Measurements from ENCODE around the gene CSMD2. TPM values are rescaled to one million over a fixed set of nuclear protein-coding genes. Genes with fewer than 3 reads are reported as not detected.

CSMD2 gene
- total RNA-seq, 2 experiments from 2014 or later = not detected

GRCh38 chr1:34052565-34052964 is 112.5 kb downstream of the CSMD2 start:
- ChIA-PET CTCF (no interaction called here), POLR2A (no interaction called here)
- H3K4me3 Mint-ChIP-seq = no peak overlapping the region
- intact Hi-C loops (cut with DNase I, micrococcal nuclease) = no loop called here
- H3K9me3 Mint-ChIP-seq = no peaks in the 10 kb centered on the region
- H3K27ac ChIP-seq (ENCODE audit: low read depth in 1 of 2, low read length in 2 of 2) = no peak overlapping the region
- peaks cover 3 to 4% of the 10 kb centered on the region in 2 experiments for H3K27me3 ChIP-seq (ENCODE audit: control insufficient read depth in 1 of 2, insufficient read depth in 2 of 2, low read length in 2 of 2)
- H3K27me3 Mint-ChIP-seq = peaks cover 28% of the 10 kb centered on the region
- ATAC-seq (ENCODE audit: poor library complexity) (no peak), DNase-seq (no peak)
- H3K36me3 Mint-ChIP-seq (ENCODE audit: low read depth) = no peaks in the 10 kb centered on the region
- H3K4me1 Mint-ChIP-seq (ENCODE audit: low read depth) = no peaks in the 10 kb centered on the region
- peaks cover 6% of the 10 kb centered on the region in 2 experiments for H3K9me3 ChIP-seq (ENCODE audit: control insufficient read depth in 1 of 2, insufficient read depth in 1 of 2, low read length in 2 of 2)
- TF ChIP-seq CTCF (IDR thresholded peaks at IDR 0.05) = no peak
- H3K36me3 ChIP-seq (ENCODE audit: insufficient read depth, low read length) = no peaks in the 10 kb centered on the region
- no peaks in the 10 kb centered on the region for H3K4me1 ChIP-seq (ENCODE audit: insufficient read depth, low read length)
- H3K4me3 ChIP-seq (ENCODE audit: low read length) = no peak overlapping the region
- H3K27ac Mint-ChIP-seq = no peak overlapping the region

GRCh38 chr1:34050709-34051485 is 114.1 kb downstream of the CSMD2 start:
- intact Hi-C loops (cut with DNase I, micrococcal nuclease) = no loop called here
- POLR2A ChIA-PET = no interaction called here
- H3K27ac ChIP-seq (ENCODE audit: low read depth in 1 of 2, low read length in 2 of 2) = no peak overlapping the region
- ATAC-seq (ENCODE audit: poor library complexity) = no peak
- CTCF ChIA-PET = no interaction called here
- H3K27me3 ChIP-seq (ENCODE audit: control insufficient read depth in 1 of 2, insufficient read depth in 2 of 2, low read length in 2 of 2) = no peaks in the 10 kb centered on the region
- no peak for DNase-seq
- H3K4me1 ChIP-seq (ENCODE audit: insufficient read depth, low read length) = no peaks in the 10 kb centered on the region
- H3K36me3 Mint-ChIP-seq (ENCODE audit: low read depth) = no peaks in the 10 kb centered on the region
- peaks cover 28% of the 10 kb centered on the region for H3K27me3 Mint-ChIP-seq
- H3K36me3 ChIP-seq (ENCODE audit: insufficient read depth, low read length) = no peaks in the 10 kb centered on the region
- peaks cover 0 to 6% of the 10 kb centered on the region in 2 experiments for H3K9me3 ChIP-seq (ENCODE audit: control insufficient read depth in 1 of 2, insufficient read depth in 1 of 2, low read length in 2 of 2)
- H3K27ac Mint-ChIP-seq = no peak overlapping the region
- no peak overlapping the region for H3K4me3 ChIP-seq (ENCODE audit: low read length)
- H3K9me3 Mint-ChIP-seq = no peaks in the 10 kb centered on the region
- no peak overlapping the region for H3K4me3 Mint-ChIP-seq
- H3K4me1 Mint-ChIP-seq (ENCODE audit: low read depth) = no peaks in the 10 kb centered on the region
- no peak for TF ChIP-seq CTCF (IDR thresholded peaks at IDR 0.05)

DNA sequence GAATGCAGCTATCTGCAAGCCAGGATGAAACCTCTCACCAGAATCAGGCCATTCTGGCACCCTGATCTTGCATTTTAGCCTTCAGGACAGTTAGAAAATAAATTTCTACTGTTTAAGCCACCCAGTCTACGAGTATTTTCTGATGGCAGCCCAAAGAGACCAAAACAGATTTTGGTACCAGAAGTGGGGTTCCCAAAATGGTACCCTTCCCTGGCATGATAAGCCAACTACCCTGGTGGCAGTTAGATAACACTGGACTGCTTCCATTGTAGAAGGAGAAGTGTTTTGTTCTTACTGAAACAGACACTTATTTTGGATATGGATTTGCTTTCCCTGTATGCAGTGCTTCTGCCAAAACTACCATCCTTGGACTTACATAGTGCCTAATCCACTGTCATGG is 115.0 kb downstream of the CSMD2 start:
- peaks cover 28% of the 10 kb centered on the region for H3K27me3 Mint-ChIP-seq
- intact Hi-C loops (cut with DNase I, micrococcal nuclease) = no loop called here
- H3K27ac ChIP-seq (ENCODE audit: low read depth in 1 of 2, low read length in 2 of 2) = no peak overlapping the region
- H3K4me3 ChIP-seq (ENCODE audit: low read length) = no peak overlapping the region
- no peak for DNase-seq
- ATAC-seq (ENCODE audit: poor library complexity) = no peak
- no peaks in the 10 kb centered on the region for H3K36me3 Mint-ChIP-seq (ENCODE audit: low read depth)
- H3K4me3 Mint-ChIP-seq = no peak overlapping the region
- POLR2A ChIA-PET = no interaction called here
- H3K27ac Mint-ChIP-seq = no peak overlapping the region
- no peaks in the 10 kb centered on the region for H3K36me3 ChIP-seq (ENCODE audit: insufficient read depth, low read length)
- CTCF ChIA-PET = no interaction called here
- H3K27me3 ChIP-seq (ENCODE audit: control insufficient read depth in 1 of 2, insufficient read depth in 2 of 2, low read length in 2 of 2) = no peaks in the 10 kb centered on the region
- no peaks in the 10 kb centered on the region for H3K4me1 ChIP-seq (ENCODE audit: insufficient read depth, low read length)
- no peak for TF ChIP-seq CTCF (IDR thresholded peaks at IDR 0.05)
- no peaks in the 10 kb centered on the region for H3K9me3 Mint-ChIP-seq
- H3K4me1 Mint-ChIP-seq (ENCODE audit: low read depth) = no peaks in the 10 kb centered on the region
- H3K9me3 ChIP-seq (ENCODE audit: control insufficient read depth in 1 of 2, insufficient read depth in 1 of 2, low read length in 2 of 2) = peaks cover 0 to 6% of the 10 kb centered on the region in 2 experiments

Measured in CD4-positive, alpha-beta T cell (primary cell).